A549 (cell line): ENCODE results near the gene BMAL1.

Experiments
- CTCF ChIP-seq: fragments of >200 bp; sonication (Bioruptor Twin); formaldehyde crosslinking; IDR thresholded peaks from 3 replicates; pipeline ENCODE4 v1.5.1; 2016
- HOXA7 ChIP-seq: fragments of 250-450 bp; sonication (Bioruptor Pico); IDR thresholded peaks from 2 replicates; pipeline ENCODE4 v1.5.0; 2020; ENCODE audit warnings: mild to moderate bottlenecking, moderate library complexity
- HOXB13 ChIP-seq: fragments of 250-450 bp; sonication (Bioruptor Pico); IDR thresholded peaks from 2 replicates; pipeline ENCODE4 v1.5.0; 2020; ENCODE audit warnings: low read depth, mild to moderate bottlenecking, moderate library complexity
- POLR2A ChIP-seq: IDR thresholded peaks from 2 replicates; pipeline ENCODE4 v1.6.1; 2012; ENCODE audit warnings: mild to moderate bottlenecking, low read length

- no peak for TF ChIP-seq POLR2A
- no peak for TF ChIP-seq CTCF
- TF ChIP-seq HOXB13: no peak
- TF ChIP-seq HOXA7 (CRISPR knock-in tag): no peak
These were observed 55.9 kb downstream of the BMAL1 start for GRCh38 chr11:13333456-13333957.
